PC-9 (cell line): Measurements from ENCODE around the gene IBA57. TPM values are rescaled to one million over a fixed set of nuclear protein-coding genes. Genes with fewer than 3 reads are reported as not detected.

Experiments
- BruUV-seq: library from RNA; stranded (reverse); fragments of 400-500 nt; replicated peaks from 2 replicates; lab custom pipeline; 2021; lab: Mats Ljungman, UMichigan
- CTCF ChIA-PET: fragments of 300-600 bp; sonication (Branson Sonifier 250); formaldehyde crosslinking; loops from one replicate; lab custom pipeline; 2022; ENCODE audit warnings: antibody characterized with exemption; lab: Charles Lee
- POLR2A ChIA-PET: fragments of 300-600 bp; sonication (Branson Sonifier 250); formaldehyde crosslinking; loops from one replicate; lab custom pipeline; 2022; ENCODE audit warnings: antibody characterized with exemption; ENCODE audit not compliant: unreplicated experiment; lab: Charles Lee
- DNase-seq, 2 experiments: peaks; one replicate each; pipeline versions ENCODE4 v3.0.0 to v3.0.0-alpha.2; 2015 to 2022; ENCODE audit warnings: mixed read lengths in 1 of 2
- H2AFZ ChIP-seq: fragments of 200-600 bp; sonication (generic); 2 replicates; pipeline ENCODE4 v1.8.1; 2017; ENCODE audit warnings: antibody characterized with exemption
- H3F3A ChIP-seq: fragments of 200-600 bp; sonication (generic); 2 replicates; pipeline ENCODE4 v1.8.1; 2017; ENCODE audit warnings: antibody characterized with exemption, mild to moderate bottlenecking, low read depth; ENCODE audit not compliant: insufficient read depth
- H3K27ac ChIP-seq: fragments of 200-600 bp; sonication (generic); 2 replicates; pipeline ENCODE4 v1.6.1; 2016; ENCODE audit warnings: mixed run types
- H3K27me3 ChIP-seq: fragments of 200-600 bp; sonication (generic); 2 replicates; pipeline ENCODE4 v1.6.1; 2016; ENCODE audit warnings: low read depth, mixed run types; ENCODE audit not compliant: insufficient read depth
- H3K36me3 ChIP-seq: fragments of 200-600 bp; sonication (generic); 2 replicates; pipeline ENCODE4 v1.6.1; 2016; ENCODE audit warnings: low read depth, mixed run types
- H3K4me1 ChIP-seq: fragments of 200-600 bp; sonication (generic); replicated peaks from 2 replicates; pipeline ENCODE4 v1.6.1; 2016; ENCODE audit warnings: mixed run types; ENCODE audit not compliant: insufficient read depth
- H3K4me2 ChIP-seq: fragments of 200-600 bp; sonication (generic); 2 replicates; pipeline ENCODE4 v1.6.1; 2017; ENCODE audit warnings: mixed run types
- H3K4me3 ChIP-seq: fragments of 200-600 bp; sonication (generic); 2 replicates; pipeline ENCODE4 v1.6.1; 2016; ENCODE audit warnings: mixed run types
- H3K79me2 ChIP-seq: fragments of 200-600 bp; sonication (generic); 2 replicates; pipeline ENCODE4 v1.6.1; 2017; ENCODE audit warnings: low read depth, mixed run types
- H3K9me2 ChIP-seq: fragments of 200-600 bp; sonication (generic); 2 replicates; pipeline ENCODE4 v1.8.1; 2017; ENCODE audit warnings: mild to moderate bottlenecking; ENCODE audit not compliant: insufficient read depth
- H3K9me3 ChIP-seq: fragments of 200-600 bp; sonication (generic); 2 replicates; pipeline ENCODE4 v1.8.1; 2016; ENCODE audit warnings: low read depth; ENCODE audit not compliant: insufficient read depth
- H4K20me1 ChIP-seq: fragments of 200-600 bp; sonication (generic); 2 replicates; pipeline ENCODE4 v1.8.1; 2017; ENCODE audit not compliant: insufficient read depth
- EZH2 ChIP-seq: fragments of 200-600 bp; sonication (generic); IDR thresholded peaks from 2 replicates; pipeline ENCODE4 v1.8.0; 2017; ENCODE audit warnings: antibody characterized with exemption, low read depth
- intact Hi-C: fragments of 100-400 bp; cut with micrococcal nuclease; formaldehyde crosslinking; loops from one replicate; pipeline ENCODE4 v1.10.0; 2022; ENCODE audit not compliant: unreplicated experiment
- total RNA-seq: library from RNA; stranded (reverse); gene quantifications from 2 replicates; pipeline ENCODE4 v1.2.3, GENCODE V29; 2021
- TF ChIP-seq, protein P1 (sequence below): fragments of 200-600 bp; sonication (generic); conservative IDR thresholded peaks from 2 replicates; pipeline ENCODE4 v1.6.1; 2017; ENCODE audit warnings: mixed run types, antibody characterized with exemption, mild to moderate bottlenecking, moderate library complexity

IBA57 gene
- total RNA-seq, 1 experiment from 2014 or later, result 7.8 TPM

- H3F3A ChIP-seq, result peaks cover 12% of the 10 kb centered on the region; the same call in 1 of the 2 replicates
- peaks cover 16% of the 10 kb centered on the region for H3K4me1 ChIP-seq
- H3K9me3 ChIP-seq, result no peaks in the 10 kb centered on the region
- BruUV-seq, result no TSS peak
- H2AFZ ChIP-seq, result no peak overlapping the region
- no peaks in the 10 kb centered on the region for H4K20me1 ChIP-seq
- no peaks in the 10 kb centered on the region for H3K9me2 ChIP-seq
- no peak for DNase-seq
- no peak overlapping the region for H3K4me2 ChIP-seq
- POLR2A ChIA-PET, result no interaction called here
- H3K27ac ChIP-seq, result no peak overlapping the region
- TF ChIP-seq EZH2, result no peak
- no peaks in the 10 kb centered on the region for H3K79me2 ChIP-seq
- H3K4me3 ChIP-seq, result no peak overlapping the region
- intact Hi-C loops, result loop anchor here (5.0 to 10.0 kb wide), 4 partner anchors 243 to 1090 kb away; no protein-coding TSS in a partner anchor
- no peaks in the 10 kb centered on the region for H3K36me3 ChIP-seq
- H3K27me3 ChIP-seq, result no peaks in the 10 kb centered on the region
- CTCF ChIA-PET, result no interaction called here
Observed at GRCh38 chr1:228134591-228134990, 31.0 kb upstream of the IBA57 start.

- CTCF ChIA-PET, result no interaction called here
- POLR2A ChIA-PET, result interaction anchor here (0.7 kb wide), 1 partner anchor 138 kb away, joined by 13 read pairs; no protein-coding TSS in a partner anchor
- peaks cover 16% of the 10 kb centered on the region for H3K79me2 ChIP-seq
- H3K4me3 ChIP-seq, result no peak overlapping the region
- DNase-seq, result peak in 1 of 2 experiments; percentile 59
- no peaks in the 10 kb centered on the region for H3K36me3 ChIP-seq
- H3K27ac ChIP-seq, result no peak overlapping the region
- no TSS peak for BruUV-seq
- no peak overlapping the region for H3K4me2 ChIP-seq
- intact Hi-C loops, result loop anchor here (10.0 kb wide), 2 partner anchors 652 to 1088 kb away; no protein-coding TSS in a partner anchor
- H2AFZ ChIP-seq, result no peak overlapping the region
- no peaks in the 10 kb centered on the region for H3K9me2 ChIP-seq
- peaks cover 16% of the 10 kb centered on the region for H3K4me1 ChIP-seq
- no peaks in the 10 kb centered on the region for H3K9me3 ChIP-seq
- H3F3A ChIP-seq, result peaks cover 5% of the 10 kb centered on the region; the same call in 1 of the 2 replicates
- peaks cover 2% of the 10 kb centered on the region; the same call in 1 of the 2 replicates for H4K20me1 ChIP-seq
- no peaks in the 10 kb centered on the region for H3K27me3 ChIP-seq
- TF ChIP-seq, protein P1, sequence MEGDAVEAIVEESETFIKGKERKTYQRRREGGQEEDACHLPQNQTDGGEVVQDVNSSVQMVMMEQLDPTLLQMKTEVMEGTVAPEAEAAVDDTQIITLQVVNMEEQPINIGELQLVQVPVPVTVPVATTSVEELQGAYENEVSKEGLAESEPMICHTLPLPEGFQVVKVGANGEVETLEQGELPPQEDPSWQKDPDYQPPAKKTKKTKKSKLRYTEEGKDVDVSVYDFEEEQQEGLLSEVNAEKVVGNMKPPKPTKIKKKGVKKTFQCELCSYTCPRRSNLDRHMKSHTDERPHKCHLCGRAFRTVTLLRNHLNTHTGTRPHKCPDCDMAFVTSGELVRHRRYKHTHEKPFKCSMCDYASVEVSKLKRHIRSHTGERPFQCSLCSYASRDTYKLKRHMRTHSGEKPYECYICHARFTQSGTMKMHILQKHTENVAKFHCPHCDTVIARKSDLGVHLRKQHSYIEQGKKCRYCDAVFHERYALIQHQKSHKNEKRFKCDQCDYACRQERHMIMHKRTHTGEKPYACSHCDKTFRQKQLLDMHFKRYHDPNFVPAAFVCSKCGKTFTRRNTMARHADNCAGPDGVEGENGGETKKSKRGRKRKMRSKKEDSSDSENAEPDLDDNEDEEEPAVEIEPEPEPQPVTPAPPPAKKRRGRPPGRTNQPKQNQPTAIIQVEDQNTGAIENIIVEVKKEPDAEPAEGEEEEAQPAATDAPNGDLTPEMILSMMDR, result no peak
- no peak for TF ChIP-seq EZH2
Observed at GRCh38 chr1:228136901-228137300, 28.7 kb upstream of the IBA57 start.

- BruUV-seq, result TSS peak; percentile 87
- H3K27ac ChIP-seq, result peak overlapping the region; percentile 41; the same call in 1 of the 2 replicates
- DNase-seq, result no peak
- peak overlapping the region; percentile 67 for H3K4me3 ChIP-seq
- ChIA-PET POLR2A (no interaction called here), CTCF (interaction anchor here (0.6 to 0.7 kb wide), 2 partner anchors 26 to 139 kb away, joined by 4 to 11 read pairs; no protein-coding TSS in a partner anchor)
- H3K36me3 ChIP-seq, result no peaks in the 10 kb centered on the region
- H3K27me3 ChIP-seq, result no peaks in the 10 kb centered on the region
- H4K20me1 ChIP-seq, result peaks cover 27% of the 10 kb centered on the region
- no peaks in the 10 kb centered on the region for H3K9me3 ChIP-seq
- H3F3A ChIP-seq, result no peaks in the 10 kb centered on the region
- H3K9me2 ChIP-seq, result no peaks in the 10 kb centered on the region
- TF ChIP-seq, protein P1, result no peak
- peaks cover 42% of the 10 kb centered on the region for H3K79me2 ChIP-seq
- H3K4me1 ChIP-seq, result peaks cover 9% of the 10 kb centered on the region
- peak overlapping the region; percentile 78 for H3K4me2 ChIP-seq
- H2AFZ ChIP-seq, result peak overlapping the region; percentile 89
- intact Hi-C loops, result loop anchor here (10.0 kb wide), 2 partner anchors 655 to 1085 kb away; no protein-coding TSS in a partner anchor
Observed at GRCh38 chr1:228139406-228139930, 26.1 kb upstream of the IBA57 start.
